Psoas muscle (tissue), 8 donors: ENCODE measurements around the gene RNF152. TPM values are rescaled to one million over a fixed set of nuclear protein-coding genes. Genes with fewer than 3 reads are reported as not detected.

ENCODE experiments used
- ATAC-seq, 4 donors: fragments of 200-7000 bp; cut with Tn5 transposase; one replicate each; pipeline ENCODE4 v1.9.1; 2020; ENCODE audit warnings: moderate library complexity in 3 of 4, mild to moderate bottlenecking in 2 of 4
- DNase-seq, 2 donors: peaks; one replicate each; pipeline ENCODE4 v3.0.0-alpha.2; 2020
- H3K27ac ChIP-seq: fragments of 200-600 bp; one replicate; pipeline ENCODE4 v1.8.0; 2022
- H3K27me3 ChIP-seq, 3 donors: fragments of 200-600 bp in 1 of 3; one replicate each; pipeline versions ENCODE4 v1.6.1 to v1.8.0; 2013 to 2022; ENCODE audit warnings: low read length in 2 of 3, mild to moderate bottlenecking in 2 of 3, moderate library complexity in 1 of 3; ENCODE audit not compliant: insufficient read depth in 3 of 3
- H3K36me3 ChIP-seq, 2 donors: fragments of 200-600 bp in 1 of 2; one replicate each; pipeline versions ENCODE4 v1.6.1 to v1.8.0; 2013 to 2022; ENCODE audit warnings: low read depth in 1 of 2, mild to moderate bottlenecking in 1 of 2, moderate library complexity in 1 of 2; ENCODE audit not compliant: insufficient read depth in 1 of 2
- H3K4me1 ChIP-seq: fragments of 200-600 bp; one replicate; pipeline ENCODE4 v1.8.0; 2022
- H3K4me3 ChIP-seq: fragments of 200-600 bp; one replicate; pipeline ENCODE4 v1.8.0; 2022; ENCODE audit warnings: mild to moderate bottlenecking
- H3K9me3 ChIP-seq: fragments of 200-600 bp; one replicate; pipeline ENCODE4 v1.8.0; 2022
- WGBS, 3 donors: extraction: QIAGEN DNeasy Blood & Tissue Kit; methylation state at CpG; one replicate each; pipeline versions ENCODE4 v1.1.6 to v1.1.7; 2013; 5-methylcytosine and 5-hydroxymethylcytosine counted together
- intact Hi-C, 2 donors: fragments of 100-400 bp; cut with DNase I; formaldehyde crosslinking; loops; one replicate each; pipeline versions ENCODE4 v1.11.0 to v1.14.2; 2022
- polyA plus RNA-seq, 3 donors: library from polyadenylated mRNA; stranded (reverse); fragments of 200-250 nt; gene quantifications; one replicate each; pipeline ENCODE4 v1.2.3, GENCODE V29; 2013
- total RNA-seq, 4 donors: library from RNA; stranded (reverse); fragmentation: NEBNext Ultra II Directional in 2 of 4; extraction: Animal tissue kit (Norgen Biotek cat#: 25700) in 2 of 4; gene quantifications; one replicate each; pipeline versions ENCODE4 v1.2.1 to v1.2.4, GENCODE V29; 2021 to 2023
- TF ChIP-seq, protein P1 (sequence below): fragments of 200-600 bp; IDR thresholded peaks from one replicate; pipeline ENCODE4 v1.8.0; 2022; ENCODE audit warnings: antibody characterized with exemption
- donor health status: healthy with polysubstance abuse.
- donor health status: DM: no; HTN: no; CAD: no; lungs with moderate emphysema.
- donor health status: Bipolar disorder and iron deficiency.
- donor health status: healthy.
- donor health status: DM: yes; HTN: yes; CAD: no.
- donor health status: DM: no; HTN: no; CAD: no.
- donor health status: DM: no; HTN: no; CAD: no.
- donor health status: DM: yes; HTN: yes; CAD: no.

RNF152 gene
- total and polyA plus RNA-seq, 7 donors, result 0.48 to 4.0 (median 2.5) TPM

DNA sequence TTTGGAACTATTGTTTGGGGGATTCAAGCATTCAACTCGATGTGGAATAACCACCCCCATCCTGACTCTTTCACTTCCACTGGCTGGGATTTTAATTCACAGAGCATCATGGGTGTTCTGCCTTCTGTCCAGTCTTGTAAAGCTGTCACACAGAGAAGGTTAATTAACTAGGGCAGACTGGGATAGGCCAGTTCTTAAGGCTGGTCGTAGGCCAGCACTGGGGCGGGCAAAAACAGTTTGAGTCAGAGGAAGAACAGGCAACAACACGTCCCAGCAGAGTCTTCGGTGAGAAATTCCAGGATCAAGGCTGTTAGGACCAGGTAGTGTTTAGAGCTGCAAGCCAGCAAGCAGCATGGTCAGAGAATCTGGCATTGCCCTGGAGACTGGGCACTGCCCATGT is 4.0 kb upstream of the RNF152 start:
- no peak for DNase-seq

DNA sequence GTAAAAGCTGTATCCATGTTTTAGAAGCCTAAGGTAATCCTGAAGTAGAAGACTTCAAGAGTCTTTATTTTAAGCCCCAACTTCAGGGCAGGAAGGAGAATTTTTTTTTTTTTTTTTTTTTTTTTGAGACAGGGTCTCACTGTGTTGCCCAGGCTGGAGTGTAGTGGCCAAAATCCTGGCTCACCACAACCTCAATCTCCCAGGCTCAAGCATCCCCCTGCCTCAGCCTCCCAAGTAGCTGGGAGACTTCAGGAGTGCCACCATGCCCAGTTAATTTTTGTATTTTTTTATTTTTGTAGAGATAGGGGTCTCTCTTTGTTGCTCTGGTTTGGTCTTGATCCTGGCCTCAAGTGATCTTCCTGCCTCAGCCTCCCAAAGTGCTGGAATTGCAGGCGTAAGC is 3.3 kb upstream of the RNF152 start:
- intact Hi-C loops, result loop anchor here in 1 of 2 donors (5.0 to 10.0 kb wide), 2 partner anchors 151 to 236 kb away; no protein-coding TSS in a partner anchor
- ATAC-seq (no peak), DNase-seq (no peak)
- H3K27ac ChIP-seq, result no peak overlapping the region
- TF ChIP-seq, protein P1, sequence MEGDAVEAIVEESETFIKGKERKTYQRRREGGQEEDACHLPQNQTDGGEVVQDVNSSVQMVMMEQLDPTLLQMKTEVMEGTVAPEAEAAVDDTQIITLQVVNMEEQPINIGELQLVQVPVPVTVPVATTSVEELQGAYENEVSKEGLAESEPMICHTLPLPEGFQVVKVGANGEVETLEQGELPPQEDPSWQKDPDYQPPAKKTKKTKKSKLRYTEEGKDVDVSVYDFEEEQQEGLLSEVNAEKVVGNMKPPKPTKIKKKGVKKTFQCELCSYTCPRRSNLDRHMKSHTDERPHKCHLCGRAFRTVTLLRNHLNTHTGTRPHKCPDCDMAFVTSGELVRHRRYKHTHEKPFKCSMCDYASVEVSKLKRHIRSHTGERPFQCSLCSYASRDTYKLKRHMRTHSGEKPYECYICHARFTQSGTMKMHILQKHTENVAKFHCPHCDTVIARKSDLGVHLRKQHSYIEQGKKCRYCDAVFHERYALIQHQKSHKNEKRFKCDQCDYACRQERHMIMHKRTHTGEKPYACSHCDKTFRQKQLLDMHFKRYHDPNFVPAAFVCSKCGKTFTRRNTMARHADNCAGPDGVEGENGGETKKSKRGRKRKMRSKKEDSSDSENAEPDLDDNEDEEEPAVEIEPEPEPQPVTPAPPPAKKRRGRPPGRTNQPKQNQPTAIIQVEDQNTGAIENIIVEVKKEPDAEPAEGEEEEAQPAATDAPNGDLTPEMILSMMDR, result no peak
- H3K4me1 ChIP-seq, result no peaks in the 10 kb centered on the region
- H3K9me3 ChIP-seq, result no peaks in the 10 kb centered on the region
- WGBS, 3 donors, result 96 to 100% (median 98%) methylated on average over 1 of the region's 1 CpG
- no peak overlapping the region for H3K4me3 ChIP-seq
- H3K36me3 ChIP-seq, result no peaks in the 10 kb centered on the region
- H3K27me3 ChIP-seq, result peaks cover 0 to 48% (median 2%) of the 10 kb centered on the region in 3 donors

More for the DNA sequence above, 4.0 kb upstream of the RNF152 start:
- intact Hi-C loops, result loop anchor here in 1 of 2 donors (5.0 to 10.0 kb wide), 2 partner anchors 152 to 236 kb away; no protein-coding TSS in a partner anchor
- no peaks in the 10 kb centered on the region for H3K4me1 ChIP-seq
- H3K4me3 ChIP-seq, result no peak overlapping the region
- 19 to 23% (median 22%) methylated on average over 5 of the region's 5 CpGs for WGBS, 3 donors
- peaks cover 0 to 46% (median 2%) of the 10 kb centered on the region in 3 donors for H3K27me3 ChIP-seq
- no peaks in the 10 kb centered on the region for H3K36me3 ChIP-seq
- H3K27ac ChIP-seq, result no peak overlapping the region
- ATAC-seq, result no peak
- TF ChIP-seq, protein P1, result no peak
- H3K9me3 ChIP-seq, result no peaks in the 10 kb centered on the region

DNA sequence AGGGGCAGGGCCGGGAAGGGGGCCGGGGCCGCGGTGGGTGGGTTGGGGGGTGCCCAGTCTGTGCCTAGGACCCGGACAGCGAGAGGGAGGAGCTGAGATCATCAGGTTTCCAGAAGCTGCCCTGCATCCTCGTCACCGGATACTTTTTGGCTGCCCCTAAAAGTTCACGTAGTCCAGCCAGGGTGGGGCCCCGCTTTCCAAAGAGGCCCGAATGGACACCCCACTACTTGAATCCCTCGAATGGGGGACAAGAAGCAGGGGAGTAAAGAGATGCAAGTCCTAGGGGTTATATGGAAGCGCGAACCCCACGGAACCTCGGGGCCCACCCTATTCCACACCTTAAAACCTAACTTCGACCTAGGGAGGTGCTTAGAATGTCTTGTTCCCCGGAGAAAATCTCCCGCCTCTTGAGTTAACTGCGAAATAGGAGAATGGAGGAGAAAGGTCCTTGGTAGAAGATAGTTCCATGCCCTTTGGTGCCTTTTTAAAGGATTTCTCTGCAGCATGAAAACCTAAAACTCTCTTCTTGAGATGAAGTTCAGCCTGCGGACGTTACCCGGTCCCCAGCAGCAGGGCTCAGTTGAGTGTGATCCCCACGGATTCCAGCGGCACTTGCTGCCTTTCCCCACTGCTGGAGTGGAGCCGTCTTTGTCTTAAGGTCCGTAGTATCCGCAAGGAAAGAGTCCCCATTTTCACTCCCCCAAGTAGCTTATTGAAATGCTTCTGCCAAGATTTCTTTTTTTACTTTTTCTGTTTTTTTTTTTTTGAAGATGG is 2.1 kb upstream of the RNF152 start:
- no peak for DNase-seq
- no peaks in the 10 kb centered on the region for H3K4me1 ChIP-seq
- H3K27me3 ChIP-seq, result peaks cover 0 to 48% (median 2%) of the 10 kb centered on the region in 3 donors
- H3K36me3 ChIP-seq, result no peaks in the 10 kb centered on the region
- peak overlapping the region; percentile 13 for H3K27ac ChIP-seq
- peak overlapping the region; percentile 83 for H3K4me3 ChIP-seq
- peak in 1 of 4 donors; percentile 21 for ATAC-seq
- intact Hi-C loops, result loop anchor here (5.0 to 10.0 kb wide), 4 partner anchors 150 to 313 kb away; no protein-coding TSS in a partner anchor
- H3K9me3 ChIP-seq, result no peaks in the 10 kb centered on the region
- TF ChIP-seq, protein P1, result no peak
- WGBS, 3 donors, result 23 to 26% (median 24%) methylated on average over 28 of the region's 28 CpGs

DNA sequence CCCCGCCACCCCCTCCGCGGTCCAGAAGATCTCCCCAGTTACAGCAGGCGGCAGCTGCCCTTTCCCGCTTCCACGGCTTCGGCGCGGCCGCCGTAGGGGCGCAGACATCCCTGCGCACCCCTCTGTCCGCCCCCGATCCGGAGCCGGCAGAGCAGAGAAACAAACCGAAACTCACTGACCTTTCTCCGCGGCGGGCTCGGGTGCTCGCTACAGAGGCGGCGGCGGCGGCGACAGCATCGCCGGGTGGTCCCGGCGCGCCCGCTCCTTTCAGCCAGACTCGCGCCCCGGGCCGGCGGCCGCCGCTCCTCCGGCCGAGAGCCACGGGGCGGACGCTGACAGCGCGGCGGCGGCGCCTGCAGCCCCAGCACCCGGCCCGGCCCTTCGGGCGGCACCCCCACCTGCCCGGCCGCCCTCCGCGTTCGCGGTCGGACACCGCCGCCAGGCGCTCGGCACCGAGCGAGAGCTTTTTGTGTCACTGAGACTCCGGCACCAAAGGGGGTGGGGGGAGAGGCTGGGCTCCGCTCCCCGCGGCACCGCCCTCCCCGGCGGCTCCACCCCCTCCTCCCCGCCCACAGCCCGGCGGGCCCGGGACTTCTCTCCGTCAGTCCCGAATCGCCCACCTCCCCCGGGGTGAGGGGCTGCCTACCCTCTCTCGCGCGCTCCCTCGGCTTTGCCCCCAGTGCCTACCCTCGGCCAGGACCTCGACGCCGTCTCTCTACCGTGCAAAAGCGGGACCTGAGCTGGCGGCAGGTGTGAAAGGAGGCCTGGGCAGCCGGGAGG is 1.4 kb upstream of the RNF152 start:
- peaks cover 0 to 53% (median 2%) of the 10 kb centered on the region in 3 donors for H3K27me3 ChIP-seq
- no peaks in the 10 kb centered on the region for H3K36me3 ChIP-seq
- H3K27ac ChIP-seq, result peak overlapping the region; percentile 61
- TF ChIP-seq, protein P1, result peak; percentile 30
- 0 to 1% (median 0%) methylated on average over 54 to 95 of the region's 95 CpGs for WGBS, 3 donors
- H3K4me3 ChIP-seq, result peak overlapping the region; percentile 83
- no peaks in the 10 kb centered on the region for H3K9me3 ChIP-seq
- no peaks in the 10 kb centered on the region for H3K4me1 ChIP-seq
- ATAC-seq (peak; percentile 83 to 94 (median 86)), DNase-seq (peak; percentile 69 to 85)
- intact Hi-C loops, result loop anchor here (5.0 to 10.0 kb wide), 3 partner anchors 149 to 312 kb away; no protein-coding TSS in a partner anchor
